Activated effector memory CD4-positive, alpha-beta T cell treated with Interleukin-2 at 50 U/mL for 16 hours (primary cell): ENCODE measurements around the gene ACP4.
"Not testable (repeated sequence)": the region's sequence is repeated elsewhere in the genome, so short reads cannot be mapped to it uniquely, and the experiment has no call there.

Experiments used
- DNase-seq: peaks from one replicate; pipeline ENCODE4 v3.0.0-alpha.2; 2020

Gene ACP4

GRCh38 chr19:50797781-50798658 is 7.8 kb downstream of the ACP4 start:
- DNase-seq, result no peak

DNA sequence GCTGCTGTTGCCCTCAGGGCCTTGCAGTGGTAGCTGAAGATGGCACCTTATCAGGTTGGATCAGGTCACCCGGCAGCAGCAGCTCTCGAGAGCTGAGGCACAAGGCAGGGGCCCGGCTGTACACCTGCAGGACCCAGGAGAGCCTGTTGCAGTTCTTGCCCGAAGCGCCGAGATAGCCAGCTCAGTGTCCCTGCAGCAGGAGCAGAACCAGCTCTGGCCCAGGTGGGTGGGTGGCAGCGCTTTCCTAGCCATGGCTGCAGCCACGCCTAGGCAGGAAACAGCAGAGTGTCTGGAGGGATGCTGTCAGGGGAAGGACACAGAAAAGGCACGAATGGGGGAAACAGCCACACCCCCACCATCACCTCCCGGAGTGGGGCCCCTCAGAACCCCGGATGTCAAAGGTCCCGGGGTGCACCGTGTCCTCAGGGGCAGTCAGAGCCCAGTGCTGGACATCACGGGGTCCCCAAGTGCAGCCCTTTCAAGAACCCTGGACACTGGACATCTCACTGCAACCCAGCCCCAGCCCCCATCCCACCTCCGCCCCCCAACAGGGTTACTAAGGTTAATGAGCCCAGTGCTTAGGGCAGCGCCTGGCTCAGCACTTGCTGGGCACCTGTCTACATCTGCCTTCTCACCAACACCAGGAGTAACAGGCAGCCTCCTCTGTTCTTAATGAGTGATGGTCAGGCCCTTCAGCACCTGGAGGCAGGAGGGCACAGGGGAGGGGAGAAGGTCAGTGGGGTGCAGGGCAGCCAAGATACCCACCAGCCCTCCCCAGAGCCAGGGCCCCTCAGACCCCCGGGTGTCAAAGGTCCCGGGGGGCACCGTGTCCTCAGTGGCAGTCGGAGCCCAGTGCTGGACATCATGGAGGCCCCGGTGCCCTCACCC is 8.7 kb downstream of the ACP4 start:
- DNase-seq, result no peak

GRCh38 chr19:50799547-50799851 is 9.3 kb downstream of the ACP4 start:
- DNase-seq, result no peak

DNA sequence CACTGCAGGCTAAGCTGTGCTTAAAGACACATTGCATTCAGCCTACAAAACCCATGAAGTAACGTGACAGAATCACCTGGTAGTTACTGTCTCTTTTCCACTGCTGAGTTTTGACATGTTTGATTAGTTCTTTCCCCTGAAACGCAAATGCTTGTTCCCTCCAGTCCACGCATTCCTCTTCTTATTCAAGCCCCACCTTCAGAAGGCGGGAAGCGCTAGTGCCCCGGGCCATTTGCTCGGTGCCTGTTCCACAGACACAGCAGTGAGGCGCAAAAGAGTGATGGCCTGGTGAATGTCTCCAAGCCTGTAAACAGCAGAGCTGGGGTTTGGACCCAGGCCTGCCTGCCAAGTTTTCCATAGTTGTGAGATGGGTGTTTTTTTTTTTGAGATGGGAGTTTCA is 10.9 kb downstream of the ACP4 start:
- no peak for DNase-seq

DNA sequence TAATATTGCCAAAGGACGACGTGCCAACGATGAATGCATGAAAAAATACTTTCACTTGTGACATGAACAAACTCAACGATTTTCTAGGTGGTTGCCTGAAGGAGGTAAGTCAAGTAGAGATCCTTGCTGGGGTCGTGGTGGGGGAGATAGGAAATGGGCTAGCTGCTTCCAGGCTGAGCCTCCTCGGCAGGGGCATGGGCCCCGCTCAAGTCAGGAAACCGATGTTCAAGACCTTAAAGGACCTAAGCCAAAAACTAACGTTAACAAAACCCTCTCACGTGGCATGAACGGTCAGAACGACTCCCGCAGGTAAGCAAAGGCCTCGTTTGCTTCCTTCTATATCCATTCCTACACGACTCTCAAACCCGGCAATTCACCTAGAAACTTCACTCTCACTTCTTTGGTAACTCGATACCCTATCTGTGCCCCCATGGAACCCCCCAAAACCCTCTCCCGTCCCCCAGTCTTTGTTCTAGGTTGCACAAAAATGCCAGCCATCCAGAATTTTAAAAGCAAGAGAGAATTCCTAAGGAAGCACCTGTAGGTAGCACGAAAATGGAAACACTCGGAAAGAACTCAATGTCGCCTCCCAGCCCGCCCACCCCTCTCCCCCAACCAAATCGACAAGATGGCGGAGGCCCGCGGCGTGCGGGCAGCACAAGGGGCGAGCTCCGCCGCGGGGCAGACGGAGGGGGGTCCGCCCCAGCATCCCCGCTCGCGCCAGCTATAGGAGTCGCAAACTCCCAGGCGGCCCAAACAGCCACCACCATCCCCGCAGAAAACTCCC is 13.6 kb downstream of the ACP4 start:
- DNase-seq, result peak; percentile 3

DNA sequence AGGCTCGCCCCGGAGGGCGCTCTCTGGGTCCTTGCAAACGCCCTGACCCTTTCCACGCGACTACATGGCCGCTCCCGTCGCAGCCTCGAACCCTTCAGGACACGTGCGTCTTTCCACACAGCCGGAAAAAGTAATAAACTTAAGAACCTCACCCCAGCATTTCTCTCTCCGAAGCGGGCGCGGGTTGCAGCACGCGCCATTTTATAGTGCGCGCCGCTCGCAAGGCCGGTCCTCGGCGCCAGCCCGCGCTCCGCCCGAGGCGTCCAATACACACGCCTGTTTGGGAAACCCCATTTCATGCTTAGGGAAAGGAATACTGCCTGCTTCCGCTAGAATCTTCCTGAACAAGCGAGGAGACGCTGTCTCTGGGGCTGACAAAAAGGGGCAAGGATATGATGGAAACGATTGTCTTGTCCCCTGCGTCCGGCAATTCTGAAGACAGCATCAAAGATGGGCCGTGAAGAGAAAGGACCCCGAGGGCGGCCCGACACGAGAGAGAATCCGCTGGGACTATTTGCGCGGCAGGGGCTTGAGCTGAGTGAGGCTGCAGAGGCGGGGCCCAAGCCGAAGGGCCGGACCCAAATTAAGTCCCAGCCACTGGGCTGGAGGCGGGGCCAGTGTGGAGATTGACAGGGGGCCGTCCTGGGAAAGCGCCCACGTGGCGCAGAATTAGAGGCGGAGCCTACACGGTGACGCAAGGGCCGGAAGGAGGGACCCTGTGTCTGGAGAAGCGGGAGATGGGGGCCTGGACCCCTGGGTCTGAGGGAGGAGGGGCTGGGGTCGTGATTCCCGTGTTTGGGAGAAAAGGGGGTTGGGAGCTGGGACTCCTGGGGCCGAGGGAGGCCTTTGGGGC is 14.4 kb downstream of the ACP4 start:
- DNase-seq, result peak; percentile 93

GRCh38 chr19:50808856-50809255 is 18.6 kb downstream of the ACP4 start:
- DNase-seq, result no peak

GRCh38 chr19:50811622-50812238 is 21.5 kb downstream of the ACP4 start:
- not testable (repeated sequence) for DNase-seq

- DNase-seq, result no peak
Observed at GRCh38 chr19:50812474-50812873, 22.3 kb downstream of the ACP4 start.

- DNase-seq, result no peak
Observed at GRCh38 chr19:50814883-50815282, 24.7 kb downstream of the ACP4 start.

DNA sequence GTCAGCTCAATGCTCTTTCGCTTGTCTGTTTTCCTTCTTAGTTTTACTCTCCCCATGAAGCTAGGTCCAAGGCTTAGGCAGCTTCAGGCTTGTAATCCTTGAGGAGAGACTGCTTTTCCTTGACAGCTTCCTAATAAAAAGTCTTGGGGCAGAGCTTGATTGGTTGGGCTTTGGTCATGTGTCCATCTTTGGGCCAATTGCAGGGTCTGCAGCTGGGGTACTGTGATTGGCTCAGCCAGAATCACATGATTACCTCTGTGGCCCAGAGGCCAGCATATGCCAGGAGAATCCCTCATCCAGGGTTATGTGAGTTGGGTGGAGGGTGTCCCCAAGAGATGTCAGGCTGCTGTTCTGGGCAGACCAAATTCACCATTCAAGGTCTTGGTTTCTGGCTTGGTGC is 25.2 kb downstream of the ACP4 start:
- no peak for DNase-seq

GRCh38 chr19:50817941-50818858 is 28.0 kb downstream of the ACP4 start:
- DNase-seq, result no peak

DNA sequence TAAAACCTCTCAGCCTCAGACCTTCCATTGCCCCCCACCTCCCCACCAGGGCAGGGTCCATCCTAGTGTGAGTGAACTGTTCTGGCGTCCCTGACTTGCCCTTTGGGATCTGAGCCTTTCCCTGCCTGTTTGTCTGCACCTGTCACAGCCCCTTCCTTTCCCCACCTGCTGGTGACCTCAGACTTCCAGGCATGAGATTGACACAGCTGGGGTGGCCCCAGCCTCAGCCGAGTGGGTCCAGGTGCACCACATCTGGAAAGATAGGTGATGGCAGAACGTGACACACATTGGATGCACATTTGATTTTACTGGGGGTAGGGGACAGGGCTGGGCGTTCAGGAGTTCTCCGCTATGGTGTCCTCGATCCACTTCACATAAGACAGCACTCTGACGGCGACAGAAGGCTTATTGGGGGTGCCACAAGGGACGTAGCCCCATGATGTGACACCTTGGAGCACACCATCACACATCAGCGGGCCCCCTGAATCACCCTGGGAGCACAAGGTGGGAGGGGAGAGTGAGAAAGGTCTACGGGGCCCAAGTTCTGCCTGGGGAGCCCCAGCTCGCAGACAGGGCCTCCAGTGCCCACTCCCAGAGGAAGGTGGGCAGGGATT is 28.8 kb downstream of the ACP4 start:
- no peak for DNase-seq

DNA sequence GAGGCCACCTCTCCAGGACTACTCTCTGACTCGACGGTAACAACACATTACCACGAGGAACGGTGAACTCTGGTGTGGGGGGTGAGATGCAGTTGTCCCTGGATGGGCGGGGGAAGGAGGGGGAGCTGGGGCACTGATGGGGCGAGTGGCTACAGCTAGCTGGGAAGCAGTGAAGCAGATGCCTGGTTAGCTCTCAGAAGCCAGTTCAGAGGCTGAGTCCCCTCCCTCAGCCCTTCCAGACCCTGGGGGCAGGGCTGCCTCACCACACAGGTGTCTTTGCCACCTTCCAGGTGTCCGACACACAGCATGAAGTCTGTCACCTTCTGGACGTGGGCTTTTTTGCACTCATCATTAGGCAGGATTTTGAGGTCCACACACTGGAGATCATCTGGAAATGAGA is 29.4 kb downstream of the ACP4 start:
- no peak for DNase-seq

- DNase-seq, result no peak
Observed at GRCh38 chr19:50820086-50820485, 29.9 kb downstream of the ACP4 start.

DNA sequence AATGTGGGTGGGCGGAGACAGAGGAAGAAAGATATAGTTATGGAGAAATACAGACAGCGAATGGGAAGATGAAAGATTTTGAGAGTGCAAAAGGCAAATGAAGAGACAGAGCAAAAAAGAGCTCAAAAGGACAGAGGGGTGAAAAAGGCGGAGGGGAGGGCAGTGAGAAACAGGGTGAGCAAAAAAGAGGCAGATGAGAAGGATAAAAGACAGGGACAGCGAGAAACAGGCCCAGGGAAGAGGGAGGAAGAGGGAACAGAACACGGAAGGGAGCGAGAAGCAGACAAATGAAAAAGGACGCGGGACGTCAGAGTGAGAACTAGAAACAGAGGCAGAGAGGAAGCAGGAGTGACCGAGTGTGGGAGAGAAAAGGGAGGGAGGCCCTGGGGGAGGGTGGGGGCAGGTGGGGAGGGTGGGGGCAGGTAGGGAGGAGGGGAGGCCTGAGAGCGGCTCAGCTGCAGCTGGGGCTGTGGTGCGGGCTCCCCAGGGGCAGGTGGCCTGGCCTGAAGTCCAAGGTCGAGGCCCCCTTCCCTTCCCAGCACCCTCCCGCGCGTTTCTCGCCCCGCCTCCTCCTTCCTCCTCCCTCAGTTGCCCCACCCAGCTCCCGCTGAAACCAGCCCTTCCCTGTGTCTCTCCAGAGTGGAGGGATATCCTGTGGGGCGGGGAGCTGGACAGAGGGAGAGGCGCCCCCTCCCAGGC is 30.5 kb downstream of the ACP4 start:
- no peak for DNase-seq

DNA sequence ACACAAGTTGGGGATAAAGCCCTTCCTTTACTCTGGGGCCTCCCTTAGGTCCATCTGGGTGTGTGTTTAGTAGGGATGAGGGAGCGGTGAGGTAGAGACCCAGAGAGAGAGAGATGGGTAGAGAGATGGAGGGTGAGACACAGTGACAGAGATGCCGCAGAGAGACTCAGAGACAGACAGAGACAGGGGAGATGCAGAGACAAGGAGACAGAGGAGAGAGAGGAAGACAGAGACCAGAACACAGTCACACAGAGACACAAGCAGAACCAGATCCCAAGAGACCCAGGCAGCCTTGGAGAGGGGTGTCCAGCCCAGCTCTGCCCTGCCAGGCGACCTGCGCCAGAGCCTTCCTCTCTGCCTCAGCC is 31.0 kb downstream of the ACP4 start:
- DNase-seq, result no peak

GRCh38 chr19:50821622-50822021 is 31.4 kb downstream of the ACP4 start:
- no peak for DNase-seq

- DNase-seq, result no peak
Observed at GRCh38 chr19:50822661-50823208, 32.5 kb downstream of the ACP4 start.
